Progenitor cell of endocrine pancreas (in vitro differentiated cells): ENCODE measurements around the gene RBM7. TPM values are rescaled to one million over a fixed set of nuclear protein-coding genes. Genes with fewer than 3 reads are reported as not detected.

Source experiments
- DNase-seq: peaks from one replicate; pipeline ENCODE4 v3.0.0; 2021; ENCODE audit warnings: low spot score; ENCODE audit not compliant: unreplicated experiment
- H3K27ac Mint-ChIP-seq: 2 replicates; pipeline ENCODE4 v1.8.0; 2021; ENCODE audit warnings: mild to moderate bottlenecking, moderate library complexity, mixed read lengths
- H3K27me3 Mint-ChIP-seq: 2 replicates; pipeline ENCODE4 v1.8.0; 2021; ENCODE audit warnings: mixed read lengths
- H3K36me3 Mint-ChIP-seq: 2 replicates; pipeline ENCODE4 v1.8.0; 2022; ENCODE audit warnings: mixed read lengths; ENCODE audit not compliant: insufficient read depth
- H3K4me1 Mint-ChIP-seq: 2 replicates; pipeline ENCODE4 v1.8.0; 2021; ENCODE audit warnings: low read depth, mixed read lengths
- H3K4me3 Mint-ChIP-seq: 2 replicates; pipeline ENCODE4 v1.8.0; 2021; ENCODE audit warnings: low read depth, mild to moderate bottlenecking, moderate library complexity, mixed read lengths
- H3K9me3 Mint-ChIP-seq: 2 replicates; pipeline ENCODE4 v1.8.0; 2021; ENCODE audit warnings: low read depth, mixed read lengths
- long read RNA-seq: library from polyadenylated mRNA; unstranded; transcript quantifications from one replicate; pipeline ENCODE4 v2.0.0, GENCODE V29; 2020
- total RNA-seq: library from RNA; stranded (reverse); gene quantifications from 2 replicates; pipeline ENCODE4 v1.2.1, GENCODE V29; 2021
- TF ChIP-seq, protein P1 (sequence below): fragments of 200-600 bp; sonication (generic); IDR thresholded peaks from one replicate; pipeline ENCODE4 v1.5.0; 2021; ENCODE audit warnings: antibody characterized with exemption, mild to moderate bottlenecking; ENCODE audit not compliant: unreplicated experiment

RBM7 gene, protein sequence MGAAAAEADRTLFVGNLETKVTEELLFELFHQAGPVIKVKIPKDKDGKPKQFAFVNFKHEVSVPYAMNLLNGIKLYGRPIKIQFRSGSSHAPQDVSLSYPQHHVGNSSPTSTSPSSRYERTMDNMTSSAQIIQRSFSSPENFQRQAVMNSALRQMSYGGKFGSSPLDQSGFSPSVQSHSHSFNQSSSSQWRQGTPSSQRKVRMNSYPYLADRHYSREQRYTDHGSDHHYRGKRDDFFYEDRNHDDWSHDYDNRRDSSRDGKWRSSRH
- 46.8 and 54.5 TPM in 2 replicates for total RNA-seq
- long read RNA-seq, full-length matches to known transcripts: 258 of 272 reads
- long read RNA-seq, partial matches to known transcripts: 4 of 272 reads
- long read RNA-seq, other reads (novel, unspliced or antisense): 10 of 272 reads

DNA sequence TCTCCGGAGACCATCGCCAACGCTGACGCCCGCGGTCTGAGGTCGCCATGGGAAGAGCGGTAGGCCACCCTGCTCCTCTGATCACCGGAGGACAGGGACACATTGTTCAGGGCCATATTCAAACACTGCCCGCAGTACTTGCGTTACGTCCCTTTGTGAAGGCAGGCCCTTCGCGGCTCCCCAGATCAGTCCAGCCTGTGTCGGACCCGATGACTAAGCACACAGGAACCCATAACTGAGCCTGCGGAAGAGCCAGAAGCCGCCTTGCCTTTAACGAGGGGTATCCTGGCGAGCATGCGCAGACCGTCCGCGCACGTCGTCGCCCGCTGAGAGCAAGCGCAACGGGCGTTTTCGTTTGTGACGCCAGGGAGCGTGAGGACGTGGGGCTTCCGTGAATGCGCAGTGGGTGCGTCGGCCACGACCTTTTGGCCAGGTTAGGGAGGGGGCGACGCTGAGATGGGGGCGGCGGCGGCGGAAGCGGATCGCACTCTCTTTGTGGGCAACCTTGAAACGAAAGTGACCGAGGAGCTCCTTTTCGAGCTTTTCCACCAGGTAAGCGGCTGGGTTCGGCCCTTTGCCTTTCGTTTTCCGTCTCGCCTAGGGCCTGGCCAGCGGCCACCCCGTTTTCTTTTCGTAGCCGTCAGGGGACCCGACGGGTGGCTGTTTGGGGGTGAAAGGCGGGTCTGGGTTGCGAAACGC is at the start of gene RBM7, which contains the start of gene C11orf71:
Gene RBM7, plus strand, starts transcription at position 451 of the 699 bp plus-strand sequence. Its CDS starts 6 bp downstream, at position 457.
Gene C11orf71, minus strand, starts transcription at position 296 of the 699 bp plus-strand sequence. Its CDS starts 180 bp downstream, at position 116.
- Mint-ChIP-seq H3K9me3 (no peaks in the 10 kb centered on the region), H3K36me3 (peaks cover 14% of the 10 kb centered on the region), H3K27me3 (no peaks in the 10 kb centered on the region), H3K4me1 (peaks cover 30% of the 10 kb centered on the region), H3K4me3 (peak within 1 kb of the TSS; percentile 97), H3K27ac (peak within 1 kb of the TSS; percentile 100)
- TF ChIP-seq, protein P1, sequence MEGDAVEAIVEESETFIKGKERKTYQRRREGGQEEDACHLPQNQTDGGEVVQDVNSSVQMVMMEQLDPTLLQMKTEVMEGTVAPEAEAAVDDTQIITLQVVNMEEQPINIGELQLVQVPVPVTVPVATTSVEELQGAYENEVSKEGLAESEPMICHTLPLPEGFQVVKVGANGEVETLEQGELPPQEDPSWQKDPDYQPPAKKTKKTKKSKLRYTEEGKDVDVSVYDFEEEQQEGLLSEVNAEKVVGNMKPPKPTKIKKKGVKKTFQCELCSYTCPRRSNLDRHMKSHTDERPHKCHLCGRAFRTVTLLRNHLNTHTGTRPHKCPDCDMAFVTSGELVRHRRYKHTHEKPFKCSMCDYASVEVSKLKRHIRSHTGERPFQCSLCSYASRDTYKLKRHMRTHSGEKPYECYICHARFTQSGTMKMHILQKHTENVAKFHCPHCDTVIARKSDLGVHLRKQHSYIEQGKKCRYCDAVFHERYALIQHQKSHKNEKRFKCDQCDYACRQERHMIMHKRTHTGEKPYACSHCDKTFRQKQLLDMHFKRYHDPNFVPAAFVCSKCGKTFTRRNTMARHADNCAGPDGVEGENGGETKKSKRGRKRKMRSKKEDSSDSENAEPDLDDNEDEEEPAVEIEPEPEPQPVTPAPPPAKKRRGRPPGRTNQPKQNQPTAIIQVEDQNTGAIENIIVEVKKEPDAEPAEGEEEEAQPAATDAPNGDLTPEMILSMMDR: no peak
- peak; percentile 91 for DNase-seq

DNA sequence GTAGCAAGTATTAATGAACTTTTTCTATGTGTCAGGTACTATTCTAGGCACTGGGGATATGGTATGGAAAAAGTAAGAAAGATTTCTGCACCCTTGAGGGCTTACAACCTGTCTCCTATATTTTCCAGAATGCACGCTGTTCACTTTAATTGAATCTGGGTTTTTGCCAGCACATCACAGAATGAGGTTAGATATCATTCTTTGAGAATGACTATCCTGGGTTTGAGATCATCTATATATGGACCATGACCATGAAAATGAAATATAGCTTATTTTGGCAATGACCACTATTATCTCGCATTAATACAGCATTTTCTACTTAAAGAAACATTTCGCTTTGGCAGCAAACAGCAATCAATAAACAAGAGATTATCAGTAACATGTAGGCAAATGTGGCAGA is 47.0 kb upstream of the RBM7 start:
- no peak for DNase-seq
- no peaks in the 10 kb centered on the region for H3K9me3 Mint-ChIP-seq
- TF ChIP-seq, protein P1: no peak
- H3K4me1 Mint-ChIP-seq: no peaks in the 10 kb centered on the region
- H3K27ac Mint-ChIP-seq: no peak overlapping the region
- no peaks in the 10 kb centered on the region for H3K36me3 Mint-ChIP-seq
- H3K27me3 Mint-ChIP-seq: no peaks in the 10 kb centered on the region
- H3K4me3 Mint-ChIP-seq: no peak overlapping the region

DNA sequence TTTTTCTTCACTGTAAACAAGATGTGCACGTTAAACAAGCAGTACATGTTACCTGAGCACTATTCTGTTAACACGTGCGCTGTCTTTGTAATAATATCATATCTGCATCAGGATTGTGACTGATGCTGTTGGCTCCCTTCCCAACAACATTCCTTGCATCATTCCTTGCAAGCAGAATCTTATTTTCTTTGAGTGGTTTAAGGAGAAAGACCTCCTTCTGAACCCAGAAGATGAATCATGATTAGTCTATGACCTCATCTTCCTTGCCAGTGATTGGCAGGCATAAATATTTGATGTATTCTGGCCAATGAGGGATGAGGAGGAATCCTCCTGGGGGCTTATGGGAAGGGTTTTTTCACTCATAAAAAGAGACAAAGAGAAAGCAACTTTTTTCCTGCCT is 46.4 kb upstream of the RBM7 start:
- no peaks in the 10 kb centered on the region for H3K4me1 Mint-ChIP-seq
- no peaks in the 10 kb centered on the region for H3K36me3 Mint-ChIP-seq
- H3K27ac Mint-ChIP-seq: no peak overlapping the region
- TF ChIP-seq, protein P1: no peak
- no peaks in the 10 kb centered on the region for H3K9me3 Mint-ChIP-seq
- DNase-seq: no peak
- H3K27me3 Mint-ChIP-seq: no peaks in the 10 kb centered on the region
- H3K4me3 Mint-ChIP-seq: no peak overlapping the region

DNA sequence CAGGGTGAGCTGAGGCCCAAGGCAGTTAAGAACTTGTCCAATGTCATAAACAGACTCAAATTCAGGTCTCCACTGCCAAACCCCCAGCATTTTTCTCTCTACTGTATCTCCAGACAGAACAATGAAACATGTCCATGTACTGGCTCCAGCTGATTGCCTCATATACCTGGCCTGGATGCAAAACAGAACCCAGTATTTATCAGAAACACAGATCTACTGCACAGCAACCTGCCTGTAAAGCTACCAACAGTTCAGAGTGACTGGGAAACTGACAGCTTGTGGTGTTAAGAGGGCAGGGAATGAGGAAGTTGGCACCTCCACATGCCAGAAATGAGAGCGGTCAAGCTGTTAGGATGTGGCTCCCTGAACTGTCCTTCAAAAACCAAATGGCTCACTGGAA is 41.8 kb upstream of the RBM7 start:
- Mint-ChIP-seq H3K9me3 (no peaks in the 10 kb centered on the region), H3K27ac (no peak overlapping the region), H3K27me3 (peaks cover 2% of the 10 kb centered on the region), H3K36me3 (no peaks in the 10 kb centered on the region), H3K4me1 (no peaks in the 10 kb centered on the region), H3K4me3 (no peak overlapping the region)
- DNase-seq: no peak
- TF ChIP-seq, protein P1: no peak

DNA sequence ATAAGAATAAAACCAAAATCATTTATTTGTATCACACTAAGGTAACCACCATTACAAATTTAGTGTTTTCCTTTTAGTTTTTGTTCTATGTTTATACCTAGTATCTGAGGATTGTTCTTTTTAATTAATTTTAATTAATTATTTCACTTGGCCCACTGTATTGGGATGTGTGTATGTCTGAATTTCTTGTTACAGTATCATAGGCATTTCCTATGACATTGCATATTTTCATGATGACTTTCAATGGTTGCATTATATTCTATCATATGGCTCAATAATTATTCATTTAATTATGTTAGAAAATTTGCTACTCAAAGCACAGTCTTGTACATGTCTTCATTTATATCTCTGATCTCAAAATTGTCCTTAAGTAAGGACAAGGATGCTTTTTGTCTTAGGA is 41.1 kb upstream of the RBM7 start:
- Mint-ChIP-seq H3K4me1 (no peaks in the 10 kb centered on the region), H3K36me3 (no peaks in the 10 kb centered on the region), H3K9me3 (no peaks in the 10 kb centered on the region), H3K27ac (no peak overlapping the region), H3K4me3 (no peak overlapping the region), H3K27me3 (peaks cover 3% of the 10 kb centered on the region)
- DNase-seq: no peak
- TF ChIP-seq, protein P1: no peak
